ENCODE measurements around the gene HMMR. TPM values are rescaled to one million over a fixed set of nuclear protein-coding genes. Genes with fewer than 3 reads are reported as not detected.

The HMMR gene
- total RNA-seq, 1 experiment from 2014 or later, result 54.9 TPM

DNA sequence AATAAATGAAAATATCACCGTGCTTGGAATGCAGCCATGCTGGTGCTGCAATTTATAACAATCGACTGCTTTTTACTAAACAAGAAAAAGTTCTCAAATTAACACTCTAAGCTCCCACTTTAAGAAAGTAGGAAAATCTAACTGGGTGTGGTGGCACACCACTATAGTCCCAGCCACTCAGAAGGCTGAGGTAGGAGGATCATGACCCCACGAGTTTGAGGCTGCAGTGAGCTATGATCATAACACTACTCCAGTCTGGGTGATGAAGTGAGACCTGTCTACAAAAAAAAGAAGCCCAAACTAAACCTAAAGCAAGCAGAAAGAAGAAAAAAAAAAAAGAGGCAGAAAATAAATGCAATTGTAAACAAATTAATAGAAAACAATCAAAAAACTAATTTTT lies 12.6 kb upstream of the HMMR start:
- H3K27me3 ChIP-seq (ENCODE audit: insufficient read depth, low read length), result no peaks in the 10 kb centered on the region
- H3K36me3 ChIP-seq (ENCODE audit: control insufficient read depth in 1 of 2, insufficient read depth in 2 of 2, low read length in 2 of 2), result peaks cover 20 to 54% of the 10 kb centered on the region in 2 experiments
- H4K20me1 ChIP-seq (ENCODE audit: insufficient read depth), result no peaks in the 10 kb centered on the region
- no peaks in the 10 kb centered on the region for H3K4me1 ChIP-seq (ENCODE audit: control insufficient read depth in 1 of 2, insufficient read depth in 2 of 2, low read length in 2 of 2)
- H3K4me2 ChIP-seq (ENCODE audit: low read length), result no peak overlapping the region
- no peak overlapping the region for H3K9ac ChIP-seq (ENCODE audit: low read length)
- ATAC-seq, result no peak
- CTCF ChIA-PET, result no interaction called here
- H3K27ac ChIP-seq (ENCODE audit: low read depth, low read length), result no peak overlapping the region
- H3K79me2 ChIP-seq (ENCODE audit: insufficient read depth, low read length), result peaks cover 5% of the 10 kb centered on the region; the same call in 1 of the 2 replicates
- intact Hi-C loops (cut with micrococcal nuclease), result no loop called here
- TF ChIP-seq POLR2A (IDR thresholded peaks at IDR 0.05; ENCODE audit: borderline replicate concordance, extremely low read depth, insufficient read depth, insufficient read length), result no peak
- no peak for TF ChIP-seq RAD21 (IDR thresholded peaks at IDR 0.05; ENCODE audit: low read depth)
- no peak for TF ChIP-seq ELF1 (IDR thresholded peaks at IDR 0.05; ENCODE audit: borderline replicate concordance, low read depth)
- no peak for TF ChIP-seq SIN3A (IDR thresholded peaks at IDR 0.05; ENCODE audit: low read depth)
- TF ChIP-seq YY1 (IDR thresholded peaks at IDR 0.05; ENCODE audit: extremely low read depth, insufficient replicate concordance, low read depth, low read length), result no peak
- TF ChIP-seq EZH2 (IDR thresholded peaks at IDR 0.05), result no peak
- TF ChIP-seq REST (IDR thresholded peaks at IDR 0.05; ENCODE audit: low read depth), result no peak
- no peak for TF ChIP-seq FOSL1 (IDR thresholded peaks at IDR 0.05; ENCODE audit: low read depth)
- no peak for TF ChIP-seq ZBTB33 (IDR thresholded peaks at IDR 0.05; ENCODE audit: extremely low read depth, insufficient replicate concordance, low read length)
- TF ChIP-seq, protein P1, sequence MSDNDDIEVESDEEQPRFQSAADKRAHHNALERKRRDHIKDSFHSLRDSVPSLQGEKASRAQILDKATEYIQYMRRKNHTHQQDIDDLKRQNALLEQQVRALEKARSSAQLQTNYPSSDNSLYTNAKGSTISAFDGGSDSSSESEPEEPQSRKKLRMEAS (IDR thresholded peaks at IDR 0.05), result no peak
- TF ChIP-seq POLR2AphosphoS5 (IDR thresholded peaks at IDR 0.05; ENCODE audit: low read depth, low read length), result no peak
- no peak for TF ChIP-seq JUND (IDR thresholded peaks at IDR 0.05)
- no peak for TF ChIP-seq CBX3 (IDR thresholded peaks at IDR 0.05; ENCODE audit: low read depth)
- no peak for TF ChIP-seq ZNF274 (IDR thresholded peaks at IDR 0.05; ENCODE audit: low read depth, low read length)
- no peak for TF ChIP-seq SP1 (IDR thresholded peaks at IDR 0.05; ENCODE audit: low read depth)
- POLR2A ChIA-PET, result interaction anchor here (0.8 to 1.9 kb wide), 2 partner anchors 10 to 12 kb away, joined by 4 to 9 read pairs; partner anchors contain the start of genes CCNG1, HMMR and NUDCD2
- no peaks in the 10 kb centered on the region for H3K9me3 ChIP-seq (ENCODE audit: control insufficient read depth in 1 of 2, insufficient read depth in 1 of 2, low read depth in 1 of 2, low read length in 2 of 2)
- no peaks in the 10 kb centered on the region for H3K9me2 ChIP-seq (ENCODE audit: insufficient read depth)
- H2AFZ ChIP-seq (ENCODE audit: low read depth, low read length, poor library complexity, severe bottlenecking), result no peak overlapping the region
- no peak overlapping the region for H3K4me3 ChIP-seq (replicated peaks in 1 of 2; ENCODE audit: low read depth in 1 of 2, low read length in 2 of 2)
- no TSS peak for BruUV-seq (replicated peaks)
- DNase-seq (ENCODE audit: low read depth, low spot score), result no peak
- RAD21 ChIA-PET (ENCODE audit: low non-redundant PET in 1 of 2, low total read pairs in 2 of 2, uncharacterized antibody in 2 of 2, unreplicated experiment in 2 of 2), result no interaction called here
